ENCODE data around the gene PHC1. TPM values are rescaled to one million over a fixed set of nuclear protein-coding genes. Genes with fewer than 3 reads are reported as not detected.

Gene PHC1
- total RNA-seq, 1 donor: 27.1 TPM

DNA sequence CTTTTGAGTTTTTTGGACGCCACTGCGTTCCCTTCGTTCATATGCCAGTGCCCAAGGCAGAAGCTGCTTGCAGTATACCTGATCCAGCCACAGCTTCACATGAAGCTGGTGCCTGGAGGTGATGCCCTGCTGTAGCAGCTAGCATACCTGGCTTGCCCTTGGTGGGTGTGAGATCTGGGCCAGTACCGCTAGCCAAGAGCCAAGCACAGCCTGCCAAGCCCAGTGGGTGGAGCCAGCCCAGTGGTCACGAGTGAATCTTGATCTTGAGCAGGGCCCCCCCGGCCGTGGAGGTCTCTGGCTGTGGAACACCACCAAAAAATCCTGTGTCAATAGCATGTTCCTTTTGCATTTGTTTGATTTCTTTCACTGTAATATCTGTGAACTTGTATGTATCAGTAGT is 42.5 kb downstream of the PHC1 start:
- DNase-seq (ENCODE audit: insufficient read length, low spot score, missing footprints): no peak
- TF ChIP-seq, protein P1, sequence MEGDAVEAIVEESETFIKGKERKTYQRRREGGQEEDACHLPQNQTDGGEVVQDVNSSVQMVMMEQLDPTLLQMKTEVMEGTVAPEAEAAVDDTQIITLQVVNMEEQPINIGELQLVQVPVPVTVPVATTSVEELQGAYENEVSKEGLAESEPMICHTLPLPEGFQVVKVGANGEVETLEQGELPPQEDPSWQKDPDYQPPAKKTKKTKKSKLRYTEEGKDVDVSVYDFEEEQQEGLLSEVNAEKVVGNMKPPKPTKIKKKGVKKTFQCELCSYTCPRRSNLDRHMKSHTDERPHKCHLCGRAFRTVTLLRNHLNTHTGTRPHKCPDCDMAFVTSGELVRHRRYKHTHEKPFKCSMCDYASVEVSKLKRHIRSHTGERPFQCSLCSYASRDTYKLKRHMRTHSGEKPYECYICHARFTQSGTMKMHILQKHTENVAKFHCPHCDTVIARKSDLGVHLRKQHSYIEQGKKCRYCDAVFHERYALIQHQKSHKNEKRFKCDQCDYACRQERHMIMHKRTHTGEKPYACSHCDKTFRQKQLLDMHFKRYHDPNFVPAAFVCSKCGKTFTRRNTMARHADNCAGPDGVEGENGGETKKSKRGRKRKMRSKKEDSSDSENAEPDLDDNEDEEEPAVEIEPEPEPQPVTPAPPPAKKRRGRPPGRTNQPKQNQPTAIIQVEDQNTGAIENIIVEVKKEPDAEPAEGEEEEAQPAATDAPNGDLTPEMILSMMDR (IDR thresholded peaks at IDR 0.05; ENCODE audit: extremely low read depth, low read depth, low read length): no peak
- Histone ChIP-seq H3K4me2 (ENCODE audit: insufficient read depth, low read length) (no peak overlapping the region), H3K4me1 (ENCODE audit: insufficient read depth, low read length) (no peaks in the 10 kb centered on the region), H3K27ac (ENCODE audit: low read depth, low read length) (no peak overlapping the region), H3K79me2 (ENCODE audit: insufficient read depth, low read length) (no peaks in the 10 kb centered on the region), H3K27me3 (ENCODE audit: insufficient read depth, low read length) (no peaks in the 10 kb centered on the region), H3K36me3 (ENCODE audit: insufficient read depth, low read length) (no peaks in the 10 kb centered on the region), H4K20me1 (ENCODE audit: insufficient read depth, low read length) (no peaks in the 10 kb centered on the region), H3K9me3 (ENCODE audit: low read depth, low read length) (no peaks in the 10 kb centered on the region), H2AFZ (ENCODE audit: low read length) (no peak overlapping the region), H3K4me3 (ENCODE audit: insufficient read depth, low read length) (no peak overlapping the region)

- no peaks in the 10 kb centered on the region for H3K79me2 ChIP-seq (ENCODE audit: insufficient read depth, low read length)
- no peak overlapping the region for H3K4me3 ChIP-seq (ENCODE audit: insufficient read depth, low read length)
- no peak overlapping the region for H3K27ac ChIP-seq (ENCODE audit: low read depth, low read length)
- H3K4me2 ChIP-seq (ENCODE audit: insufficient read depth, low read length): no peak overlapping the region
- TF ChIP-seq, protein P1 (IDR thresholded peaks at IDR 0.05; ENCODE audit: extremely low read depth, low read depth, low read length): no peak
- H3K36me3 ChIP-seq (ENCODE audit: insufficient read depth, low read length): no peaks in the 10 kb centered on the region
- no peak for DNase-seq (ENCODE audit: insufficient read length, low spot score, missing footprints)
- H3K27me3 ChIP-seq (ENCODE audit: insufficient read depth, low read length): no peaks in the 10 kb centered on the region
- no peaks in the 10 kb centered on the region for H3K9me3 ChIP-seq (ENCODE audit: low read depth, low read length)
- H2AFZ ChIP-seq (ENCODE audit: low read length): no peak overlapping the region
- H3K4me1 ChIP-seq (ENCODE audit: insufficient read depth, low read length): no peaks in the 10 kb centered on the region
- H4K20me1 ChIP-seq (ENCODE audit: insufficient read depth, low read length): no peaks in the 10 kb centered on the region
These were observed 43.3 kb downstream of the PHC1 start for GRCh38 chr12:8957561-8957960.

- DNase-seq (ENCODE audit: insufficient read length, low spot score, missing footprints): no peak
- TF ChIP-seq, protein P1 (IDR thresholded peaks at IDR 0.05; ENCODE audit: extremely low read depth, low read depth, low read length): no peak
- Histone ChIP-seq H2AFZ (ENCODE audit: low read length) (no peak overlapping the region), H3K4me2 (ENCODE audit: insufficient read depth, low read length) (no peak overlapping the region), H4K20me1 (ENCODE audit: insufficient read depth, low read length) (no peaks in the 10 kb centered on the region), H3K4me1 (ENCODE audit: insufficient read depth, low read length) (no peaks in the 10 kb centered on the region), H3K4me3 (ENCODE audit: insufficient read depth, low read length) (no peak overlapping the region), H3K79me2 (ENCODE audit: insufficient read depth, low read length) (no peaks in the 10 kb centered on the region), H3K36me3 (ENCODE audit: insufficient read depth, low read length) (no peaks in the 10 kb centered on the region), H3K27ac (ENCODE audit: low read depth, low read length) (no peak overlapping the region), H3K27me3 (ENCODE audit: insufficient read depth, low read length) (no peaks in the 10 kb centered on the region), H3K9me3 (ENCODE audit: low read depth, low read length) (no peaks in the 10 kb centered on the region)
These were observed 43.8 kb downstream of the PHC1 start for GRCh38 chr12:8958066-8958465.

DNA sequence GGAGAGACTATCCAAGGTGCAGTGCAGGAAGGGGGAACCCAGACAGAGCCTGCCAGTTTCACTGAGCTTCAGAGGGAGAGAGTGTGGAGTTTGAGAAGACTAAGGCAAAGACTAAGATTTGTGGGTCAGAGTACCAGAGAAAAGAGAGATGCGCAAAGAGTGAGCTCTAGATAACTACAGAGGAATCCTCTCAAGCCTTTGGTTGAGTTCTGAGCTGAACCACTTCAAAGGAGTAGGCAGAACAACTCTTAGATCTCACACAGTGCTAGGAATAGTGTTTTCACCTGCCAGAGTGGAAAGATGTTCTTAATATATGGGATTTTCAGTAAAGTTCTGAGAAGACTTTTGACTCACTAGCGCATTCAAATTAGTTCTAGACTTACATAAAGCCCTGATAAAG is 45.9 kb downstream of the PHC1 start:
- Histone ChIP-seq H4K20me1 (ENCODE audit: insufficient read depth, low read length) (no peaks in the 10 kb centered on the region), H3K79me2 (ENCODE audit: insufficient read depth, low read length) (no peaks in the 10 kb centered on the region), H3K27ac (ENCODE audit: low read depth, low read length) (no peak overlapping the region), H3K4me1 (ENCODE audit: insufficient read depth, low read length) (no peaks in the 10 kb centered on the region), H3K4me2 (ENCODE audit: insufficient read depth, low read length) (no peak overlapping the region), H3K27me3 (ENCODE audit: insufficient read depth, low read length) (no peaks in the 10 kb centered on the region), H3K36me3 (ENCODE audit: insufficient read depth, low read length) (no peaks in the 10 kb centered on the region), H2AFZ (ENCODE audit: low read length) (no peak overlapping the region), H3K4me3 (ENCODE audit: insufficient read depth, low read length) (no peak overlapping the region), H3K9me3 (ENCODE audit: low read depth, low read length) (no peaks in the 10 kb centered on the region)
- no peak for DNase-seq (ENCODE audit: insufficient read length, low spot score, missing footprints)
- TF ChIP-seq, protein P1 (IDR thresholded peaks at IDR 0.05; ENCODE audit: extremely low read depth, low read depth, low read length): no peak

Measured in osteoblast (primary cell).